WTC11 (cell line): ENCODE data around the gene SNX1. TPM values are rescaled to one million over a fixed set of nuclear protein-coding genes. Genes with fewer than 3 reads are reported as not detected.

ENCODE experiments used
- ATAC-seq: fragments of 200-7000 bp; cut with Tn5 transposase; 2 replicates; pipeline ENCODE4 v1.10.0; 2021; ENCODE audit warnings: mild to moderate bottlenecking, moderate library complexity
- CTCF ChIA-PET: fragments of 300-600 bp; sonication (Branson Sonifier 250); formaldehyde crosslinking; loops from one replicate; lab custom pipeline; 2021; ENCODE audit warnings: antibody characterized with exemption; lab: Charles Lee
- POLR2A ChIA-PET: fragments of 350-600 bp; sonication (Branson Sonifier 250); formaldehyde crosslinking; loops from one replicate; lab custom pipeline; 2021; ENCODE audit warnings: antibody characterized with exemption; lab: Charles Lee
- DNase-seq: peaks from one replicate; pipeline ENCODE4 v3.0.0; 2021; ENCODE audit warnings: low spot score
- H3K27ac Mint-ChIP-seq: 2 replicates; pipeline ENCODE4 v1.8.0; 2021; ENCODE audit warnings: mixed read lengths
- H3K27me3 Mint-ChIP-seq: 2 replicates; pipeline ENCODE4 v1.8.0; 2021; ENCODE audit warnings: low read depth, mild to moderate bottlenecking, moderate library complexity, mixed read lengths
- H3K36me3 Mint-ChIP-seq: 2 replicates; pipeline ENCODE4 v1.8.0; 2021; ENCODE audit warnings: mixed read lengths
- H3K4me1 Mint-ChIP-seq: 2 replicates; pipeline ENCODE4 v1.8.0; 2022; ENCODE audit warnings: mixed read lengths
- H3K4me3 Mint-ChIP-seq: 2 replicates; pipeline ENCODE4 v1.8.0; 2021; ENCODE audit warnings: mild to moderate bottlenecking, moderate library complexity, mixed read lengths
- H3K9me3 Mint-ChIP-seq: 2 replicates; pipeline ENCODE4 v1.8.0; 2021; ENCODE audit warnings: mixed read lengths
- CREM ChIP-seq: sonication (generic); formaldehyde crosslinking; IDR thresholded peaks from 2 replicates; pipeline ENCODE4 v1.8.1; 2022; ENCODE audit warnings: mild to moderate bottlenecking, missing genetic modification reagents, moderate library complexity
- E2F5 ChIP-seq: sonication (generic); formaldehyde crosslinking; IDR thresholded peaks from 2 replicates; pipeline ENCODE4 v1.8.1; 2022; ENCODE audit warnings: mild to moderate bottlenecking, moderate library complexity, missing genetic modification reagents
- FOXJ3 ChIP-seq: sonication (generic); formaldehyde crosslinking; IDR thresholded peaks from 2 replicates; pipeline ENCODE4 v1.9.0; 2021; ENCODE audit warnings: missing genetic modification reagents, mild to moderate bottlenecking, borderline replicate concordance
- IRF2 ChIP-seq: sonication (generic); formaldehyde crosslinking; IDR thresholded peaks from 2 replicates; pipeline ENCODE4 v1.8.0; 2022; ENCODE audit warnings: low read depth, missing genetic modification reagents, borderline replicate concordance
- MAX ChIP-seq: sonication (generic); formaldehyde crosslinking; IDR thresholded peaks from 2 replicates; pipeline ENCODE4 v1.8.0; 2022; ENCODE audit warnings: mild to moderate bottlenecking, missing genetic modification reagents
- NR1H2 ChIP-seq: sonication (generic); formaldehyde crosslinking; IDR thresholded peaks from 2 replicates; pipeline ENCODE4 v1.9.0; 2021; ENCODE audit warnings: mild to moderate bottlenecking, moderate library complexity, missing genetic modification reagents
- SMAD4 ChIP-seq: sonication (generic); formaldehyde crosslinking; IDR thresholded peaks from 2 replicates; pipeline ENCODE4 v1.8.0; 2022; ENCODE audit warnings: mild to moderate bottlenecking, missing genetic modification reagents
- SOX15 ChIP-seq: fragments of 250-450 bp; sonication (Bioruptor Pico); IDR thresholded peaks from 2 replicates; pipeline ENCODE4 v1.9.0; 2021; ENCODE audit warnings: mild to moderate bottlenecking
- STAT6 ChIP-seq: sonication (generic); formaldehyde crosslinking; conservative IDR thresholded peaks from 2 replicates; pipeline ENCODE4 v1.8.1; 2023; ENCODE audit warnings: mild to moderate bottlenecking, low read depth, missing genetic modification reagents, moderate library complexity
- TEAD1 ChIP-seq: sonication (generic); formaldehyde crosslinking; IDR thresholded peaks from 2 replicates; pipeline ENCODE4 v1.8.0; 2022; ENCODE audit warnings: mild to moderate bottlenecking, missing genetic modification reagents
- ZNF121 ChIP-seq: sonication (generic); formaldehyde crosslinking; IDR thresholded peaks from 2 replicates; pipeline ENCODE4 v1.8.0; 2023; ENCODE audit warnings: missing genetic modification reagents
- ZNF671 ChIP-seq: fragments of 250-450 bp; sonication (Bioruptor Pico); IDR thresholded peaks from 2 replicates; pipeline ENCODE4 v1.8.0; 2021; ENCODE audit warnings: mild to moderate bottlenecking
- ZSCAN18 ChIP-seq: fragments of 250-450 bp; sonication (Bioruptor Pico); IDR thresholded peaks from 2 replicates; pipeline ENCODE4 v2.1.2; 2022; ENCODE audit warnings: mild to moderate bottlenecking, moderate library complexity
- total RNA-seq: library from RNA; stranded (reverse); gene quantifications from 3 replicates; pipeline ENCODE4 v1.2.3, GENCODE V29; 2021
- TF ChIP-seq, protein P1 (sequence below): sonication (generic); formaldehyde crosslinking; IDR thresholded peaks from 2 replicates; pipeline ENCODE4 v1.8.1; 2023; ENCODE audit warnings: mild to moderate bottlenecking, missing genetic modification reagents
- TF ChIP-seq, protein P2 (sequence below): fragments of 250-450 bp; sonication (Bioruptor Pico); IDR thresholded peaks from 2 replicates; pipeline ENCODE4 v1.8.0; 2021; ENCODE audit warnings: mild to moderate bottlenecking
- TF ChIP-seq, protein P3 (sequence below): fragments of 250-450 bp; sonication (Bioruptor Pico); IDR thresholded peaks from 2 replicates; pipeline ENCODE4 v1.9.0; 2021; ENCODE audit warnings: mild to moderate bottlenecking, borderline replicate concordance

SNX1 gene
- total RNA-seq, 1 experiment from 2014 or later = 65.7 TPM

GRCh38 chr15:64130159-64130558 is 34.4 kb downstream of the SNX1 start (continued):
- TF ChIP-seq IRF2 (CRISPR knock-in tag) (no peak), NR1H2 (CRISPR knock-in tag) (no peak), STAT6 (CRISPR knock-in tag) (no peak), SMAD4 (no peak)

DNA sequence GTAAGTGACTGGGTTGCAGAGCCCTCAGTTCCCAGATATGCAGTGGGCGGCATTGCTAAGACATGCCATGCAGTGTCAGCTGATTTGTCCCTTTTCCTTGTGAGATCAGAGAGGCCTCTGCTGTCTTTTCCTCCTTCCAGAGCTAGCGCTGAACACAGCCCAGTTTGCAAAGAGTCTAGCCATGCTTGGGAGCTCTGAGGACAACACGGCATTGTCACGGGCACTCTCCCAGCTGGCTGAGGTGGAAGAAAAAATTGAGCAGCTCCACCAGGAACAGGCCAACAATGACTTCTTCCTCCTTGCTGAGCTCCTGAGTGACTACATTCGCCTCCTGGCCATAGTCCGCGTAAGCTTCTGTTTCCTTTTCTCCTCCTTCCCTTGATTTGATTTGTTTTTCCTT is 35.8 kb downstream of the SNX1 start:
- no peak overlapping the region for H3K4me3 Mint-ChIP-seq
- ChIA-PET POLR2A (no interaction called here), CTCF (interaction anchor here (1.5 to 2.0 kb wide), 3 partner anchors 18 to 186 kb away, joined by 6 to 12 read pairs (median 7); no protein-coding TSS in a partner anchor)
- peaks cover 65% of the 10 kb centered on the region for H3K36me3 Mint-ChIP-seq
- H3K27ac Mint-ChIP-seq = no peak overlapping the region
- no peaks in the 10 kb centered on the region for H3K4me1 Mint-ChIP-seq
- H3K9me3 Mint-ChIP-seq = no peaks in the 10 kb centered on the region
- ATAC-seq (no peak), DNase-seq (no peak)
- no peaks in the 10 kb centered on the region for H3K27me3 Mint-ChIP-seq
- TF ChIP-seq CREM (CRISPR knock-in tag) (no peak), FOXJ3 (CRISPR knock-in tag) (no peak), ZSCAN18 (CRISPR knock-in tag) (no peak), IRF2 (CRISPR knock-in tag) (no peak), TEAD1 (CRISPR knock-in tag) (no peak), SOX15 (CRISPR knock-in tag) (no peak), ZNF671 (CRISPR knock-in tag) (no peak), MAX (CRISPR knock-in tag) (no peak), ZNF121 (no peak), E2F5 (CRISPR knock-in tag) (no peak)
- TF ChIP-seq, protein P1, sequence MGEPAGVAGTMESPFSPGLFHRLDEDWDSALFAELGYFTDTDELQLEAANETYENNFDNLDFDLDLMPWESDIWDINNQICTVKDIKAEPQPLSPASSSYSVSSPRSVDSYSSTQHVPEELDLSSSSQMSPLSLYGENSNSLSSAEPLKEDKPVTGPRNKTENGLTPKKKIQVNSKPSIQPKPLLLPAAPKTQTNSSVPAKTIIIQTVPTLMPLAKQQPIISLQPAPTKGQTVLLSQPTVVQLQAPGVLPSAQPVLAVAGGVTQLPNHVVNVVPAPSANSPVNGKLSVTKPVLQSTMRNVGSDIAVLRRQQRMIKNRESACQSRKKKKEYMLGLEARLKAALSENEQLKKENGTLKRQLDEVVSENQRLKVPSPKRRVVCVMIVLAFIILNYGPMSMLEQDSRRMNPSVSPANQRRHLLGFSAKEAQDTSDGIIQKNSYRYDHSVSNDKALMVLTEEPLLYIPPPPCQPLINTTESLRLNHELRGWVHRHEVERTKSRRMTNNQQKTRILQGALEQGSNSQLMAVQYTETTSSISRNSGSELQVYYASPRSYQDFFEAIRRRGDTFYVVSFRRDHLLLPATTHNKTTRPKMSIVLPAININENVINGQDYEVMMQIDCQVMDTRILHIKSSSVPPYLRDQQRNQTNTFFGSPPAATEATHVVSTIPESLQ (CRISPR knock-in tag) = no peak
- TF ChIP-seq, protein P2, sequence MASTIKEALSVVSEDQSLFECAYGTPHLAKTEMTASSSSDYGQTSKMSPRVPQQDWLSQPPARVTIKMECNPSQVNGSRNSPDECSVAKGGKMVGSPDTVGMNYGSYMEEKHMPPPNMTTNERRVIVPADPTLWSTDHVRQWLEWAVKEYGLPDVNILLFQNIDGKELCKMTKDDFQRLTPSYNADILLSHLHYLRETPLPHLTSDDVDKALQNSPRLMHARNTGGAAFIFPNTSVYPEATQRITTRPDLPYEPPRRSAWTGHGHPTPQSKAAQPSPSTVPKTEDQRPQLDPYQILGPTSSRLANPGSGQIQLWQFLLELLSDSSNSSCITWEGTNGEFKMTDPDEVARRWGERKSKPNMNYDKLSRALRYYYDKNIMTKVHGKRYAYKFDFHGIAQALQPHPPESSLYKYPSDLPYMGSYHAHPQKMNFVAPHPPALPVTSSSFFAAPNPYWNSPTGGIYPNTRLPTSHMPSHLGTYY = no peak
- TF ChIP-seq, protein P3, sequence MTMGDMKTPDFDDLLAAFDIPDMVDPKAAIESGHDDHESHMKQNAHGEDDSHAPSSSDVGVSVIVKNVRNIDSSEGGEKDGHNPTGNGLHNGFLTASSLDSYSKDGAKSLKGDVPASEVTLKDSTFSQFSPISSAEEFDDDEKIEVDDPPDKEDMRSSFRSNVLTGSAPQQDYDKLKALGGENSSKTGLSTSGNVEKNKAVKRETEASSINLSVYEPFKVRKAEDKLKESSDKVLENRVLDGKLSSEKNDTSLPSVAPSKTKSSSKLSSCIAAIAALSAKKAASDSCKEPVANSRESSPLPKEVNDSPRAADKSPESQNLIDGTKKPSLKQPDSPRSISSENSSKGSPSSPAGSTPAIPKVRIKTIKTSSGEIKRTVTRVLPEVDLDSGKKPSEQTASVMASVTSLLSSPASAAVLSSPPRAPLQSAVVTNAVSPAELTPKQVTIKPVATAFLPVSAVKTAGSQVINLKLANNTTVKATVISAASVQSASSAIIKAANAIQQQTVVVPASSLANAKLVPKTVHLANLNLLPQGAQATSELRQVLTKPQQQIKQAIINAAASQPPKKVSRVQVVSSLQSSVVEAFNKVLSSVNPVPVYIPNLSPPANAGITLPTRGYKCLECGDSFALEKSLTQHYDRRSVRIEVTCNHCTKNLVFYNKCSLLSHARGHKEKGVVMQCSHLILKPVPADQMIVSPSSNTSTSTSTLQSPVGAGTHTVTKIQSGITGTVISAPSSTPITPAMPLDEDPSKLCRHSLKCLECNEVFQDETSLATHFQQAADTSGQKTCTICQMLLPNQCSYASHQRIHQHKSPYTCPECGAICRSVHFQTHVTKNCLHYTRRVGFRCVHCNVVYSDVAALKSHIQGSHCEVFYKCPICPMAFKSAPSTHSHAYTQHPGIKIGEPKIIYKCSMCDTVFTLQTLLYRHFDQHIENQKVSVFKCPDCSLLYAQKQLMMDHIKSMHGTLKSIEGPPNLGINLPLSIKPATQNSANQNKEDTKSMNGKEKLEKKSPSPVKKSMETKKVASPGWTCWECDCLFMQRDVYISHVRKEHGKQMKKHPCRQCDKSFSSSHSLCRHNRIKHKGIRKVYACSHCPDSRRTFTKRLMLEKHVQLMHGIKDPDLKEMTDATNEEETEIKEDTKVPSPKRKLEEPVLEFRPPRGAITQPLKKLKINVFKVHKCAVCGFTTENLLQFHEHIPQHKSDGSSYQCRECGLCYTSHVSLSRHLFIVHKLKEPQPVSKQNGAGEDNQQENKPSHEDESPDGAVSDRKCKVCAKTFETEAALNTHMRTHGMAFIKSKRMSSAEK = no peak
